ENCODE measurements around the gene DGKB. TPM values are rescaled to one million over a fixed set of nuclear protein-coding genes. Genes with fewer than 3 reads are reported as not detected.

DGKB gene
- total RNA-seq, 2 experiments from 2014 or later, result not detected

- Mint-ChIP-seq H3K27ac (no peak overlapping the region), H3K4me3 (no peak overlapping the region), H3K4me1 (peaks cover 1% of the 10 kb centered on the region), H3K27me3 (no peaks in the 10 kb centered on the region), H3K36me3 (ENCODE audit: low read depth) (no peaks in the 10 kb centered on the region), H3K9me3 (no peaks in the 10 kb centered on the region)
- ChIA-PET CTCF (interaction anchor here (1.1 kb wide), 1 partner anchor 10 kb away, joined by 4 read pairs; no protein-coding TSS in a partner anchor), POLR2A (no interaction called here)
- DNase-seq, result no peak
These were observed 455.7 kb downstream of the DGKB start for GRCh38 chr7:14446829-14447228.

- ChIA-PET CTCF (interaction anchor here (1.1 kb wide), 1 partner anchor 11 kb away, joined by 4 read pairs; no protein-coding TSS in a partner anchor), POLR2A (no interaction called here)
- Mint-ChIP-seq H3K36me3 (ENCODE audit: low read depth) (no peaks in the 10 kb centered on the region), H3K9me3 (no peaks in the 10 kb centered on the region), H3K27ac (no peak overlapping the region), H3K4me3 (no peak overlapping the region), H3K27me3 (no peaks in the 10 kb centered on the region), H3K4me1 (peaks cover 1% of the 10 kb centered on the region)
- DNase-seq, result no peak
These were observed 456.3 kb downstream of the DGKB start for GRCh38 chr7:14446219-14446618.

GRCh38 chr7:14438366-14438765, 464.2 kb downstream of the DGKB start:
- no peak for DNase-seq
- Mint-ChIP-seq H3K4me3 (no peak overlapping the region), H3K4me1 (no peaks in the 10 kb centered on the region), H3K9me3 (no peaks in the 10 kb centered on the region), H3K27ac (no peak overlapping the region), H3K27me3 (no peaks in the 10 kb centered on the region), H3K36me3 (ENCODE audit: low read depth) (no peaks in the 10 kb centered on the region)
- CTCF ChIA-PET, result no interaction called here
- POLR2A ChIA-PET, result no interaction called here

GRCh38 chr7:14436878-14437277, 465.7 kb downstream of the DGKB start:
- CTCF ChIA-PET, result no interaction called here

GRCh38 chr7:14432924-14433323, 469.6 kb downstream of the DGKB start:
- no peak for DNase-seq
- Mint-ChIP-seq H3K27me3 (no peaks in the 10 kb centered on the region), H3K4me3 (no peak overlapping the region), H3K27ac (no peak overlapping the region), H3K4me1 (no peaks in the 10 kb centered on the region), H3K9me3 (no peaks in the 10 kb centered on the region), H3K36me3 (ENCODE audit: low read depth) (no peaks in the 10 kb centered on the region)
- ChIA-PET POLR2A (no interaction called here), CTCF (interaction anchor here (0.9 to 1.6 kb wide), 2 partner anchors 23 to 26 kb away, joined by 3 read pairs; no protein-coding TSS in a partner anchor)

More at GRCh38 chr7:14436878-14437277, 465.7 kb downstream of the DGKB start:
- H3K27ac Mint-ChIP-seq, result no peak overlapping the region
- DNase-seq, result no peak
- H3K4me3 Mint-ChIP-seq, result no peak overlapping the region
- POLR2A ChIA-PET, result no interaction called here
- no peaks in the 10 kb centered on the region for H3K4me1 Mint-ChIP-seq
- no peaks in the 10 kb centered on the region for H3K36me3 Mint-ChIP-seq (ENCODE audit: low read depth)
- no peaks in the 10 kb centered on the region for H3K9me3 Mint-ChIP-seq
- no peaks in the 10 kb centered on the region for H3K27me3 Mint-ChIP-seq

GRCh38 chr7:14430926-14431325, 471.6 kb downstream of the DGKB start:
- no peak for DNase-seq
- Mint-ChIP-seq H3K27me3 (no peaks in the 10 kb centered on the region), H3K27ac (no peak overlapping the region), H3K9me3 (no peaks in the 10 kb centered on the region), H3K4me3 (no peak overlapping the region), H3K4me1 (no peaks in the 10 kb centered on the region), H3K36me3 (ENCODE audit: low read depth) (no peaks in the 10 kb centered on the region)
- POLR2A ChIA-PET, result no interaction called here
- CTCF ChIA-PET, result no interaction called here

- no peaks in the 10 kb centered on the region for H3K9me3 Mint-ChIP-seq
- H3K4me3 Mint-ChIP-seq, result no peak overlapping the region
- no peaks in the 10 kb centered on the region for H3K36me3 Mint-ChIP-seq (ENCODE audit: low read depth)
- no peak for DNase-seq
- POLR2A ChIA-PET, result no interaction called here
- H3K27ac Mint-ChIP-seq, result no peak overlapping the region
- H3K4me1 Mint-ChIP-seq, result no peaks in the 10 kb centered on the region
- CTCF ChIA-PET, result no interaction called here
- H3K27me3 Mint-ChIP-seq, result no peaks in the 10 kb centered on the region
These were observed 477.0 kb downstream of the DGKB start for GRCh38 chr7:14425559-14425958.

- no peaks in the 10 kb centered on the region for H3K36me3 Mint-ChIP-seq (ENCODE audit: low read depth)
- no peaks in the 10 kb centered on the region for H3K27me3 Mint-ChIP-seq
- no peak overlapping the region for H3K4me3 Mint-ChIP-seq
- ChIA-PET POLR2A (no interaction called here), CTCF (no interaction called here)
- no peaks in the 10 kb centered on the region for H3K9me3 Mint-ChIP-seq
- H3K4me1 Mint-ChIP-seq, result no peaks in the 10 kb centered on the region
- DNase-seq, result no peak
- H3K27ac Mint-ChIP-seq, result no peak overlapping the region
These were observed 477.9 kb downstream of the DGKB start for GRCh38 chr7:14424675-14425074.

- Mint-ChIP-seq H3K27ac (no peak overlapping the region), H3K27me3 (no peaks in the 10 kb centered on the region), H3K4me1 (no peaks in the 10 kb centered on the region), H3K9me3 (no peaks in the 10 kb centered on the region), H3K4me3 (no peak overlapping the region), H3K36me3 (ENCODE audit: low read depth) (no peaks in the 10 kb centered on the region)
- ChIA-PET CTCF (interaction anchor here (0.9 kb wide), 1 partner anchor 33 kb away, joined by 4 read pairs; no protein-coding TSS in a partner anchor), POLR2A (no interaction called here)
- no peak for DNase-seq
These were observed 481.8 kb downstream of the DGKB start for GRCh38 chr7:14420768-14421167.

GRCh38 chr7:14419531-14419930, 483.0 kb downstream of the DGKB start:
- H3K27ac Mint-ChIP-seq, result no peak overlapping the region
- H3K27me3 Mint-ChIP-seq, result no peaks in the 10 kb centered on the region
- POLR2A ChIA-PET, result no interaction called here
- H3K4me1 Mint-ChIP-seq, result no peaks in the 10 kb centered on the region
- H3K9me3 Mint-ChIP-seq, result no peaks in the 10 kb centered on the region
- H3K4me3 Mint-ChIP-seq, result no peak overlapping the region
- no peak for DNase-seq
- H3K36me3 Mint-ChIP-seq (ENCODE audit: low read depth), result no peaks in the 10 kb centered on the region
- CTCF ChIA-PET, result no interaction called here

GRCh38 chr7:14418633-14419032, 483.9 kb downstream of the DGKB start:
- ChIA-PET POLR2A (no interaction called here), CTCF (no interaction called here)
- H3K27ac Mint-ChIP-seq, result no peak overlapping the region
- H3K4me1 Mint-ChIP-seq, result no peaks in the 10 kb centered on the region
- no peak overlapping the region for H3K4me3 Mint-ChIP-seq
- no peaks in the 10 kb centered on the region for H3K27me3 Mint-ChIP-seq
- no peak for DNase-seq
- H3K36me3 Mint-ChIP-seq (ENCODE audit: low read depth), result no peaks in the 10 kb centered on the region
- H3K9me3 Mint-ChIP-seq, result no peaks in the 10 kb centered on the region

GRCh38 chr7:14414274-14414986, 488.1 kb downstream of the DGKB start:
- H3K27ac Mint-ChIP-seq, result no peak overlapping the region
- no peak for DNase-seq
- no peaks in the 10 kb centered on the region for H3K27me3 Mint-ChIP-seq
- ChIA-PET CTCF (no interaction called here), POLR2A (no interaction called here)
- H3K36me3 Mint-ChIP-seq (ENCODE audit: low read depth), result no peaks in the 10 kb centered on the region
- H3K9me3 Mint-ChIP-seq, result no peaks in the 10 kb centered on the region
- H3K4me3 Mint-ChIP-seq, result no peak overlapping the region
- H3K4me1 Mint-ChIP-seq, result no peaks in the 10 kb centered on the region

- DNase-seq, result no peak
- Mint-ChIP-seq H3K27ac (no peak overlapping the region), H3K27me3 (no peaks in the 10 kb centered on the region), H3K4me1 (no peaks in the 10 kb centered on the region), H3K4me3 (no peak overlapping the region), H3K36me3 (ENCODE audit: low read depth) (no peaks in the 10 kb centered on the region), H3K9me3 (no peaks in the 10 kb centered on the region)
- POLR2A ChIA-PET, result no interaction called here
- CTCF ChIA-PET, result no interaction called here
These were observed 495.1 kb downstream of the DGKB start for GRCh38 chr7:14407246-14408015.

- Mint-ChIP-seq H3K36me3 (ENCODE audit: low read depth) (no peaks in the 10 kb centered on the region), H3K4me3 (no peak overlapping the region), H3K27me3 (no peaks in the 10 kb centered on the region), H3K4me1 (no peaks in the 10 kb centered on the region), H3K9me3 (no peaks in the 10 kb centered on the region), H3K27ac (no peak overlapping the region)
- ChIA-PET POLR2A (no interaction called here), CTCF (no interaction called here)
- no peak for DNase-seq
These were observed 499.0 kb downstream of the DGKB start for GRCh38 chr7:14403587-14403986.

Measured in activated CD4-positive, alpha-beta memory T cell treated with anti-CD3 and anti-CD28 coated beads, Interleukin-2, amount 10 ng/mL, durations not matched to agents 7 days and 5 days (primary cell).